ENCODE results near the gene RADIL.

The RADIL gene

GRCh38 chr7:4878336-4879335, 4.9 kb downstream of the RADIL start:
- no peak overlapping the region for H3K4me2 ChIP-seq (ENCODE audit: low read length)
- no peaks in the 10 kb centered on the region for H4K20me1 ChIP-seq (ENCODE audit: control insufficient read depth, insufficient read depth, low read depth, low read length)
- H3K79me2 ChIP-seq (ENCODE audit: control insufficient read depth, low read length), result no peaks in the 10 kb centered on the region
- H3F3A ChIP-seq (ENCODE audit: control insufficient read depth, insufficient read depth), result no peaks in the 10 kb centered on the region
- no peak overlapping the region for H3K4me3 ChIP-seq (ENCODE audit: low read length)
- no peaks in the 10 kb centered on the region for H3K36me3 ChIP-seq (ENCODE audit: control insufficient read depth, low read length)
- H3K27me3 ChIP-seq (ENCODE audit: control insufficient read depth, low read length), result peaks cover 13% of the 10 kb centered on the region
- no peak overlapping the region for H3K27ac ChIP-seq (ENCODE audit: low read depth, low read length)
- H3K9me3 ChIP-seq (ENCODE audit: control insufficient read depth, insufficient read depth, low read length), result no peaks in the 10 kb centered on the region
- H3K4me1 ChIP-seq (ENCODE audit: control insufficient read depth, low read length), result no peaks in the 10 kb centered on the region
- no peaks in the 10 kb centered on the region for H3K9me2 ChIP-seq (replicated peaks; ENCODE audit: control insufficient read depth, low read length)
- no peak for TF ChIP-seq CTCF (IDR thresholded peaks at IDR 0.05; ENCODE audit: low read depth, low read length, poor library complexity, severe bottlenecking)
- TF ChIP-seq EZH2phosphoT487 (IDR thresholded peaks at IDR 0.05; ENCODE audit: borderline replicate concordance, low read length), result no peak

- H3K36me3 ChIP-seq (ENCODE audit: control insufficient read depth, low read length), result no peaks in the 10 kb centered on the region
- H3K4me1 ChIP-seq (ENCODE audit: control insufficient read depth, low read length), result no peaks in the 10 kb centered on the region
- H3K4me3 ChIP-seq (ENCODE audit: low read length), result no peak overlapping the region
- no peaks in the 10 kb centered on the region for H4K20me1 ChIP-seq (ENCODE audit: control insufficient read depth, insufficient read depth, low read depth, low read length)
- H3K27me3 ChIP-seq (ENCODE audit: control insufficient read depth, low read length), result no peaks in the 10 kb centered on the region
- H3K9me3 ChIP-seq (ENCODE audit: control insufficient read depth, insufficient read depth, low read length), result no peaks in the 10 kb centered on the region
- H3K4me2 ChIP-seq (ENCODE audit: low read length), result no peak overlapping the region
- no peaks in the 10 kb centered on the region for H3K79me2 ChIP-seq (ENCODE audit: control insufficient read depth, low read length)
- TF ChIP-seq EZH2phosphoT487 (IDR thresholded peaks at IDR 0.05; ENCODE audit: borderline replicate concordance, low read length), result no peak
- no peak for TF ChIP-seq CTCF (IDR thresholded peaks at IDR 0.05; ENCODE audit: low read depth, low read length, poor library complexity, severe bottlenecking)
- no peaks in the 10 kb centered on the region for H3K9me2 ChIP-seq (replicated peaks; ENCODE audit: control insufficient read depth, low read length)
- no peak overlapping the region for H3K27ac ChIP-seq (ENCODE audit: low read depth, low read length)
- H3F3A ChIP-seq (ENCODE audit: control insufficient read depth, insufficient read depth), result no peaks in the 10 kb centered on the region
Measured at GRCh38 chr7:4876586-4876985, 6.9 kb downstream of the RADIL start.

GRCh38 chr7:4875391-4875790, 8.1 kb downstream of the RADIL start:
- H3K36me3 ChIP-seq (ENCODE audit: control insufficient read depth, low read length), result no peaks in the 10 kb centered on the region
- H3K4me3 ChIP-seq (ENCODE audit: low read length), result no peak overlapping the region
- H3K79me2 ChIP-seq (ENCODE audit: control insufficient read depth, low read length), result no peaks in the 10 kb centered on the region
- no peaks in the 10 kb centered on the region for H3K27me3 ChIP-seq (ENCODE audit: control insufficient read depth, low read length)
- H3K27ac ChIP-seq (ENCODE audit: low read depth, low read length), result no peak overlapping the region
- H3K4me2 ChIP-seq (ENCODE audit: low read length), result no peak overlapping the region
- TF ChIP-seq CTCF (IDR thresholded peaks at IDR 0.05; ENCODE audit: low read depth, low read length, poor library complexity, severe bottlenecking) (no peak), EZH2phosphoT487 (IDR thresholded peaks at IDR 0.05; ENCODE audit: borderline replicate concordance, low read length) (no peak)
- H3K4me1 ChIP-seq (ENCODE audit: control insufficient read depth, low read length), result no peaks in the 10 kb centered on the region
- H3F3A ChIP-seq (ENCODE audit: control insufficient read depth, insufficient read depth), result no peaks in the 10 kb centered on the region
- H4K20me1 ChIP-seq (ENCODE audit: control insufficient read depth, insufficient read depth, low read depth, low read length), result no peaks in the 10 kb centered on the region
- H3K9me2 ChIP-seq (replicated peaks; ENCODE audit: control insufficient read depth, low read length), result no peaks in the 10 kb centered on the region
- no peaks in the 10 kb centered on the region for H3K9me3 ChIP-seq (ENCODE audit: control insufficient read depth, insufficient read depth, low read length)
